IPS-11a (cell line): Measurements from ENCODE around the gene PADI2.
"Not testable (repeated sequence)": the region's sequence is repeated elsewhere in the genome, so short reads cannot be mapped to it uniquely, and the experiment has no call there.

Experiments used
- H3K4me3 ChIP-seq: one replicate; pipeline ENCODE4 v1.5.1; 2013; ENCODE audit warnings: low read depth, low read length, control low read depth

The PADI2 gene

GRCh38 chr1:17086751-17087150 lies 32.5 kb downstream of the PADI2 start:
- no peak overlapping the region for H3K4me3 ChIP-seq

- no peak overlapping the region for H3K4me3 ChIP-seq
These were observed 34.5 kb downstream of the PADI2 start for GRCh38 chr1:17084787-17085186.

GRCh38 chr1:17082761-17083160 lies 36.5 kb downstream of the PADI2 start:
- no peak overlapping the region for H3K4me3 ChIP-seq

GRCh38 chr1:17081439-17081838 lies 37.8 kb downstream of the PADI2 start:
- no peak overlapping the region for H3K4me3 ChIP-seq

GRCh38 chr1:17080880-17081279 lies 38.4 kb downstream of the PADI2 start:
- no peak overlapping the region for H3K4me3 ChIP-seq

- no peak overlapping the region for H3K4me3 ChIP-seq
These were observed 39.0 kb downstream of the PADI2 start for GRCh38 chr1:17080085-17080759.

- no peak overlapping the region for H3K4me3 ChIP-seq
These were observed 40.0 kb downstream of the PADI2 start for GRCh38 chr1:17078991-17079868.

- H3K4me3 ChIP-seq = no peak overlapping the region
These were observed 43.6 kb downstream of the PADI2 start for GRCh38 chr1:17075470-17076255.

- no peak overlapping the region for H3K4me3 ChIP-seq
These were observed 47.5 kb downstream of the PADI2 start for GRCh38 chr1:17071794-17072193.

- H3K4me3 ChIP-seq = no peak overlapping the region
These were observed 49.1 kb downstream of the PADI2 start for GRCh38 chr1:17070163-17070525.

- H3K4me3 ChIP-seq = no peak overlapping the region
These were observed 49.6 kb downstream of the PADI2 start for GRCh38 chr1:17069452-17070162.

GRCh38 chr1:17068789-17069188 lies 50.5 kb downstream of the PADI2 start:
- H3K4me3 ChIP-seq = no peak overlapping the region

GRCh38 chr1:17067465-17068240 lies 51.6 kb downstream of the PADI2 start:
- no peak overlapping the region for H3K4me3 ChIP-seq

- no peak overlapping the region for H3K4me3 ChIP-seq
These were observed 52.2 kb downstream of the PADI2 start for GRCh38 chr1:17067069-17067426.

GRCh38 chr1:17066361-17067068 lies 52.7 kb downstream of the PADI2 start:
- no peak overlapping the region for H3K4me3 ChIP-seq

GRCh38 chr1:17065666-17066065 lies 53.6 kb downstream of the PADI2 start:
- H3K4me3 ChIP-seq = no peak overlapping the region

GRCh38 chr1:17062751-17063150 lies 56.5 kb downstream of the PADI2 start:
- H3K4me3 ChIP-seq = not testable (repeated sequence)

- H3K4me3 ChIP-seq = no peak overlapping the region
These were observed 57.4 kb downstream of the PADI2 start for GRCh38 chr1:17061892-17062291.

- no peak overlapping the region for H3K4me3 ChIP-seq
These were observed 57.8 kb downstream of the PADI2 start for GRCh38 chr1:17061486-17061885.

- no peak overlapping the region for H3K4me3 ChIP-seq
These were observed 58.9 kb downstream of the PADI2 start for GRCh38 chr1:17060306-17060749.
